Measurements from ENCODE around the gene OPN1LW.

GRCh38 chrX:154120567-154120966 lies 23.5 kb upstream of the OPN1LW start:
- TF ChIP-seq CTCF (IDR thresholded peaks at IDR 0.05) (no peak), POLR2A (IDR thresholded peaks at IDR 0.05) (no peak)

Data from adrenal gland (tissue), 5 donors.